Measurements from ENCODE around the gene ZNF616.

The ZNF616 gene

DNA sequence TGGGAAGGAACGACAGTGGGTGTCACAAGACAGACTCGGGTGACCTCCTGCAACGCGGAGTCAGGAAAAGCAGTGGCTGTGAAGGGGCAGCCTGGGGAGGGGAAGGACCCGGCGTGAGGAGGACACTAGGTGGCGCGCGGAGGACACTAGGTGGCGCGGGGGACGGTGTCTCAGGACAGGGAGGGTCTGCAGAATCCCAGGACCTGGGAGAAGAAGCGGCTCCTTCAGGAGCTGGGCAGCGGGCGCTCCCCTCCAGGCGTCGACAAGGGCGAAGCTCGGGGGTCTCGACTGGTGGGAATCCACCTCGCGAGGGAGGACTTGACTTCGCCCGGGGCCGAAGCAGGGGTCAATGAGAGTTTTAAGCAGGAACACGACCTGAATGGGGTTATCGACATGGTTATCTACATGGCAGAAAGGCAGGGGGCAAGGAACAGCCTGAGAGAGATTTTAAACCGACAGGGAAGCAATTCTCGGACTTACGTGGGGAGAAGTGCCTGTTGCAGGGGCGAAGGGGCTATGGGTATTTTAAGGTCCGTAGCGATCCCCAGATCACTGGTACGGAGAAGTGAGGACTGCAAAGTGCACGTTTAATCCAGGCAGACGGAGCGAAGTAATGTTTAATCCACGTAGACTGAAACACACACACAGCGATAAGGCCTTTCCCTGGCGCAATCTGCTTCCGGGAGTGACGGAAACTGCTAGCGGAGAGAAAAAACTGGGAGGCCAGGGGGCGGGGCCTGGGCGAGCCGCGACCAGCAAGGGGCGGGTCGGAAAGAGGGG, at the start of gene ZNF616:
Gene ZNF616, minus strand, starts transcription at position 687 of the 780 bp plus-strand sequence. CDS start 9,426 bp downstream, outside the sequence.
- peak within 1 kb of the TSS; percentile 92 for H3K27ac ChIP-seq
- DNase-seq (ENCODE audit: low read depth, low spot score), result peak; percentile 69

DNA sequence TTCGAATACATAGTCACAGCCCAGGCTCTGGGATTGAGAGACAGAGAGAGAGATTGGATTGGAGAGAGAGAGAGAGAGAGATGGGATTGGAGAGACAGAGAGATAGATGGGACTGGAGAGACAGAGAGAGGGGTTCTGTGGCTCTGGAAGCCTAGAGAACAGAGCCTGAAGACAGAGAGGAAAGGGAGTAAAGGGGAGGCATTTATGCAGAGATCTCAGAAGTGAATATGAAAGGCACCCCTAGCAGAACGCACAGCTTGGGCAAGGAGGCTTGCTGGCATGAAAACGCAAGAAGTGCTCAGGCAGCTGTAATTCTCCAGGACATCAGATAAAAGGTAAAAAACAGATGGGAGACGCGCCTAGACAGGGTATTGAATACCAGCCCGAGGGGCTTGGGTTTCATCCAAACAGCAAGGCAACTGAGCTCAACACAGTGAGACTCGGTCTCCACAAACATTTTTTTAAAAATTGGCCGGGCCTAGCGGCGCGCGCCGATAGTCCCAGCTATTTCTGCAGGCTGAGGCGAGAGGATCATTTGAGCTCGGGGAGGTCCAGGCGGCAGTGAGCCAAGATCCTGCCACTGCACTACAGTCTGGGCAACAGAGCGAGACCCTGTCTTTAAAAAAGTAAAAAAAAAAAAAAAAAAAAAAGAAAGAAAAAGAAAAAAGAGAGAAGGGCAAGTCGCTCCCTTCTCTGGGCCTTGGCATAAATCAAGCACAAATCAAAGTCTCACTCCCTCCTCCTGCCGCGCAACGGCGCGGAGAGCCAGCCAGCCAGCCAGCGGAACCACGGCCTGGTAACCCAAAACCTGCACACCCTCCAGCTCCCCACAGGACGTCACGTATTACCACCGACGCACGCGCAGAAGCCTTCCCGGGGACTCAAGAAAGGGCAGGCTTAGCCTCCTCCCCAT, 49.3 kb upstream of the ZNF616 start:
- no peak for DNase-seq (ENCODE audit: low read depth, low spot score)

DNA sequence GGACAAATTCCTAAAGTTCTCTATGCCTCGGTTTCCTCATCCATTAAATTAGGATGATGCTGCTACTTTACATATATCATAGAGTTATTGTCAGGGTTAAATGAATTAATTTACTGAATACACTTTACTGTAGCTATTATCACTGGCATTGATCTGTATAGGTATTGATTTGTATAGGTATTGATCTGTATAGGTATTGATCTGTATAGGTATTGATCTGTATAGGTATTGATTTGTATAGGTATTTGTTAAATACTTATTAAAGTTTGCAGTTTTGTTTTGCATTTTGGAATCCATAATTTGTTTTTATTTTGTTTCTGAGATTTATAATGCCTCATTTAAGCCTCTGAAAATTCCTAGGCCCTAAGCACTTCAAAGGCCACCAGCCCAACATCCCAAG, 47.7 kb upstream of the ZNF616 start:
- H3K27ac ChIP-seq, result no peak overlapping the region
- DNase-seq (ENCODE audit: low read depth, low spot score), result no peak

More for the DNA sequence above, 49.3 kb upstream of the ZNF616 start:
- peak overlapping the region; percentile 88 for H3K27ac ChIP-seq

DNA sequence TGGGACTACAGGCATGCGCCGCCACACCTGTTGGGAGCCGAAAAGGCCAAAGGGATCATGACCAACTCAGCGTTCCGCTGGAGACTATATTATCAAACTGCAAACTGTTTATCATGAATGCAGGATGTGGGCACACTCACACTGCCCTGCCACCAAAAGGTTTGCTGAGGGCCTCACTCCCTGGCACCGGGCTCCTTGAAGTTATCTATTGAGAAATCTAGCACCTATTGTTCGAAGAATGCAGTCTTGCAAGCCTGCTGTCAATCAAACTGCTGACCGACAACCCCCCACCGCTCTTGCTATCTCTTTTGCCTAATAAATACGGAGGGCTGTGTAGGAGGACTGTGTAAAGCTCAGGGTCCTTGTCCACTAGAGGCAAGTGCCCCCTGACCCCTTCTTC, 36.8 kb upstream of the ZNF616 start:
- DNase-seq (ENCODE audit: low read depth, low spot score), result no peak
- no peak overlapping the region for H3K27ac ChIP-seq

DNA sequence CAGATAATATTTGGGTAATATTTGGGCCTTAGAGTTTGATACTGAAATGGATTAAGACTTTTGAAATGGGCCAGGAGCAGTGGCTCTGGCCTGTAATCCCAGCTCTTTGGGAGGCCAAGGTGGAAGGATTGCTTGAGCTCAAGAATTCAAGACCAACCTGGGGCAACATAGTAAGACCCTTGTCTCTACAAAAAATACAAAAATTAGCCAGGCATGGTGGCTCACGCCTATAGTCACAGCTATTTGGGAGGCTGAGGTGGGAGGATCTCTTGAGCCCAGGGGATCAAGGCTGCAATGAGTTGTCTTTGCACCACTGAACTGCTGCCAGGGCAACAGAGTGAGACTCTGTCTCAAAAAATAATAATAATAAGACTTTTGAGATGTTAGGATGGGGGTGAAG, 32.6 kb upstream of the ZNF616 start:
- no peak overlapping the region for H3K27ac ChIP-seq
- no peak for DNase-seq (ENCODE audit: low read depth, low spot score)

DNA sequence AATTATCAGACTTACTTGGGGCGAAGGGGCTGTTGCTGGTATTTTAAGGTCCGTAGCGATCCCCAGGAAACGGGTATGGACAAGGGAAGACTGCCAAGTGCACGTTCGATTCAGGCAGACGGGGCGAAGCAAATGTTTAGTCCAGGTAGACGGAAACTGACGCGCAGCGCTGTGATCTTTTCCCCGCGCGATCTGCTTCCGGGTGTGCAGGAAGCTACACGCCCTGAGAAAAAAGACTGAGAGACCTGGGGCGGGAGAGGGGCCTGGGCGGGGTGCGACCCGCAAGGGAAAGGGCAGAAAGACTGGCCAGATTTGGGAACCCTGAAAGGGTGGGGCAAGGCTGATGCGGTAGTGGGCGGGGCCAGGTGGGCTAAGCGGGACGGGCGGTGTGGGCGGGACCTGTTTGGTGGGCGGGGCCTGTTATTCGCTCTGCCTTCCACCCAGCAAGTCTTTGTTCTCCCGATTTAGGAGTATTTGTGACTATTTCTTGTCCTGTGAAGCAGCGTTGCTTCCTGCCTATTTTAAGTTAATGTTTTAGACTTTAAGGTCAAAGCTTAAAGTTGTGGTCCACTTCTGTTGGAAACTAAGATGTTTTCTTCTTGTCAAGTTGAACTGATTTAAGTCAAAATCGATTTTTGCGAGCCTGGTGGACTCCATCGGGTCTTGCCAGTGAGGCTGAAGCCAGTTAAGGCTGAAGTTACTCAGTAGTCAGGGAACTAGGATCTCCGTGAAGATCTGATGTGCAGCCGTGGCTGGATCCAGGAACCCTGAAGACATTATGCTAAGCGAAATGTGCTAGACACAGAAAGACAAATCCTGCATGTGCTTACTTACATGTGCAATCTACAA, 31.8 kb upstream of the ZNF616 start, which contains the start of gene ZNF836:
Gene ZNF836, minus strand, starts transcription at position 301 of the 849 bp plus-strand sequence. CDS start 3,549 bp downstream, outside the sequence.
- no peak for DNase-seq (ENCODE audit: low read depth, low spot score)
- H3K27ac ChIP-seq, result peak within 1 kb of the TSS; percentile 53

DNA sequence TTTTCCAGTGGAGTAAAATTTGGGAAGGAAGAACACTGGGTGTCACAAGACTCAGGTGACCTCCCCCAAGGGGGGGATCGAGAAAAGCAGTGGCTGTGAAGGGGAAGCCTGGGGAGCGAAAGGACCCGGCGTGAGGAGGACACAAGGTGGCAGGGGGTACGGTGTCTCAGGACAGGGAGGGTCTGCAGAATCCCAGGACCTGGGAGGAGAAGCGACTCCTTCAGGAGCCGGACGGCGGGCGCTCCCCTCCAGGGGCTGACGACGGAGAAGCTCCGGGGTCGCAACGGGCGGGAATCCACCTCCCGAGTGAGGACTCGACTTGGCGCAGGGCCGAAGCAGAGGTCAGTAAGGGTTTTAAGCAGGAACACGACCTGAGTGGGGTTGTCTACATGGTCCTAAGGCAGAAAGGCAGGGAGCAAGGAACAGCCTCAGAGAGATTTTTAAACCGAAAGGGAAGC, 31.2 kb upstream of the ZNF616 start:
- H3K27ac ChIP-seq, result peak overlapping the region; percentile 53
- DNase-seq (ENCODE audit: low read depth, low spot score), result no peak

DNA sequence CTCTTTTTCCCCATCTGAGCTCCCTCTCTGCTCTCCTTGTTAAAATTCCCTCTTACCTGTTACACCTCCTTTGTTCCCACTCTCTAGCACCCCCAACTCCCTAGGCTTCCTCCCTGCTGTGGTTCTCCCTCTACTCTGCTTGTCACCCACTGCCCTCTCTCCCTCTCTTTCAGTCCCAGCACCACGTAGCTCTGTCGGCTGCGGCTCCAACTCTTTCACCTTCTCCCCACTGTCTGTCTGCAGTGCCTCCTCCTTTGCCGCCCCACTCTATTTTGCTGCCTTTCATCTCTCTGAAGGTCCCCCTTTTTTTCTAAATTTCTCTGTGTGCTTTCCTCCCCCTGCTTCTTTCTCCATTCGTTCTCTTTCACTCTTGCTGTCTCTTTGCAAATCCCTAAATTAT, 30.6 kb upstream of the ZNF616 start:
- no peak for DNase-seq (ENCODE audit: low read depth, low spot score)
- H3K27ac ChIP-seq, result peak overlapping the region; percentile 53

DNA sequence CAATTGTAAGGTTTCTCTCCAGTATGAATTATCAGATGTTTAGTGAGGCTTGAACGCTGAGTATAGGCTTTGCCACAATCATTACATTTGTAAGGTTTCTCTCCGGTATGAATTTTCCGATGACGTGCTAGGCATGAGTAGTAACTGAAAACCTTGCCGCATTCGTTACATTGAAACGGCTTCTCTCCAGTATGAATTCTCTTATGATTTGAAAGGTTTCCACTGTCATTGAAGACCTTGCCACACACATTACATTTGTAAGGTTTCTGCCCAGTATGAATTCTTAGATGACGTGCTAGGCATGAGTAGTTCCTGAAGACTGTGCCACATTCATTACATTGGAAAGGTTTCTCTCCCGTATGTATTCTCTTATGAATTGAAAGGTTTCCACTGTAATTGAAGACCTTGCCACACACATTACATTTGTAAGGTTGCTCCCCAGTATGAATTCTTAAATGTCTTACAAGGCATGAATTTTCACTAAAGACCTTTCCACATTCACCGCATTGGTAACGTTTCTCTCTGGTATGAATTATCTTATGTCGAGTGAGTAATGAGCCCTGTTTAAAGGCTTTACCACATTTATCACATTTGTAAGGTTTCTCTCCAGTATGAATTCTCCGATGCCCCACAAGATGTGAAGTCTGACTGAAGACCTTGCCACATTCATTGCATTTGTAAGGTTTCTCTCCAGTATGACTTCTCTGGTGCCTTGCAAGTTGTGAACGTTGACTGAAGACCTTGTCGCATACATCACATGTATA, 16.0 kb upstream of the ZNF616 start:
- no peak overlapping the region for H3K27ac ChIP-seq
- DNase-seq (ENCODE audit: low read depth, low spot score), result no peak

DNA sequence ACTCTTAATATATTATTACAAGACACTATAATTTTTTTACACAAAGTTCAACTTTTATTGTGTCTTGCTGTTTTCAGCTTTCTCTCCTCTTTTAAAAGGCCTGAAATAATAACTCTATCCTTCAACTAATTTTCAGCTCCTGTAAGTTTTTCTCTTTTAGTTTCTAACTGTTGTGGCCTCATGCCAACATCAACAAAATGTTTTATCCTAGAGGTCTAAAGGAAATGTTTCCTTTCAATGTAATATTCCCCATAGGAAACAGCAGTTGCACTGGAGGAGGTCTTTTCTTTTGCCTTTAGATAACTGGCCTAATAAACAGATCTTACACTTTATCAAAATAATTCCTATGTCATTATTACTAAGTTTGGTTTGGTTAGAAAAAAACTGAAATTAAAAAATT, 8.5 kb upstream of the ZNF616 start:
- DNase-seq (ENCODE audit: low read depth, low spot score), result no peak
- H3K27ac ChIP-seq, result no peak overlapping the region

DNA sequence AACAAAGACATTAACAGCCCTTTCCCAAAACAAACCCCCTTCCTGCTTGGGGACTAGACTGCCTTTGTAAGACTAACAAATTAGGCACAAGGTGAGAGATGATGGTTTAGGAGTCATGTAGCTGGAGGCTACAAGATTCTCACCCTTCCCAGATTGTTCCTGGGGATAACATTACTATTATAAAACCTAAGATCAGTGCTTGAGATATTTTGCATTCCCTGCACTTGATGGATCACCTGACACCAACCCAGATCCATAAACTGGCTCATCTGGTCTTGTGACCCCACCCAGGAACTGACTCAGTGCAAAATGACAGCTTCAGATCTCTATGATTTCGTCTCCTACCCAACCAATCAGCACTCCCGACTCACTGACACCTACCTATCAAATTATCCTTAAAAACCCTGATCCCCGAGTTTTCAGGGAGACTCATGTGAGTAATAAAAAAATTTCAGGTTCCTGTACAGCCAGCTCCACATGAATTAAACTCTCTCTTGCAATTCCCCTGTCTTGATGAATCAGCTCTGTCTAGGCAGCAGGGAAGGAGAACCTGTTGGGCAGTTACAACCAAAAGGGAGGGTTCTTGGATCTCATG, 2.4 kb upstream of the ZNF616 start:
- DNase-seq (ENCODE audit: low read depth, low spot score), result peak; percentile 96
- peak overlapping the region; percentile 80 for H3K27ac ChIP-seq

DNA sequence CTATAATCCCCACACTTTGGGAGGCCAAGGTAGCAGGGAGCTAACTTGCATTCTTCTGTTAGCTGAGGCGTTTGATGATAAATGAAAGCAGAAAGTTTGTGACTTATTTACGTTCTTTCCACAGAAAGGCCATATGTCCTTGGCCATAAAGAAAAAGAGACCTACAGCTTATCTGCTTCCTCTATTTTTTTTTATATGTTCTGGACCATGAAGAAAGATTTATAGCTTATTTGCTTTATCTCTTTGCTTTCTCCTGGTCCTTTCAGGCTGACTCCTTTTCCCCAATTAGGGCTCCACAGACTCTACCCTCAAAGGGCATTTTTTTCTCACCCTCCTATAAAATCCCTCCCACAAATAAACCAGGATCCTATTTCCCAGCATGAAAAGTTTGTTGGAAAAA, 1.5 kb upstream of the ZNF616 start:
- peak overlapping the region; percentile 80 for H3K27ac ChIP-seq
- no peak for DNase-seq (ENCODE audit: low read depth, low spot score)

DNA sequence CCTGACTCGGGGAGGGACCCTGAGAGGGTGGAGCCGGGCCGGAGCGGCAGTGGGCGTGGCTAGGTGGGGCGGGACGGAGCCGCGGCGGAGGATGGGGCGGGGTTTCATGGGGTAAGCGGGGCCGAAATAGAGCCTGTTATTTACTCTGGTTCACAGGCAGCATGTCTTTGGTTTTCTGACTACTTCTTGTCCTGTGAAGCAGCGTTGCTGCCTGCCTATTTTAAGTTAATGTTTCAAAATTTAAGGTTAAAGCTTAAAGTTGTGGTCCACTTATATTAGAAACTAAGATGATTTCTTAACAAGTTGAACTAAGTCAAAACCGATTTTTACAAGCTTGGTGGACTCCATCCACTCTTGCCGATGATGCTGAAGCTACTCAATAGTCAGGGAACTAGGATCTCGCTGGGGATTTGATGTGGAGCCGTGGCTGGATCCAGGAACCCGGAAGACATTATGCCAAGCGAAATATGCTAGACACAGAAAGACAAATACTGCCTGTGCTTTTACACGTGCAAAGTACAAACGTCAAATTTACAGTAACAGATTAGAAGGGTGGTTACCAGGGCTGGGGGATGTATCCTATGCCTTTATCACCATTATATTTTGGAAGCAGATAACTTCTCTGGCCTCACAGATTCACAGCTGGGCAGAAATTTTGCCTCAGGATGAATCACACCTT, 433 bp upstream of the ZNF616 start:
- H3K27ac ChIP-seq, result peak overlapping the region; percentile 92
- DNase-seq (ENCODE audit: low read depth, low spot score), result no peak

DNA sequence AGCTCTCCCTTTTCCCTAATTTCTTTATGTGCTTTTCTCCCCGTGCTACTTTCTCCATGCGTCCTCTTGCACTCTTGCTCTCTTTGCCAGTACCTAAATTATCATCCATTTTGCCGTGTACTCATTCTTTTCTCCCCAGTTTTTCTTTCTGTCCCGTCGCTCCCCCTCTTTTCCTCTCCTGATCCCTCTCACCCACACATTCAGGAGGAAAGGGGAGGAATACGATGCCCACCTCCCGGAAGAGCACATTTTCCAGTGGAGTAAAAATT, 821 bp downstream of the ZNF616 start:
- peak overlapping the region; percentile 92 for H3K27ac ChIP-seq

DNA sequence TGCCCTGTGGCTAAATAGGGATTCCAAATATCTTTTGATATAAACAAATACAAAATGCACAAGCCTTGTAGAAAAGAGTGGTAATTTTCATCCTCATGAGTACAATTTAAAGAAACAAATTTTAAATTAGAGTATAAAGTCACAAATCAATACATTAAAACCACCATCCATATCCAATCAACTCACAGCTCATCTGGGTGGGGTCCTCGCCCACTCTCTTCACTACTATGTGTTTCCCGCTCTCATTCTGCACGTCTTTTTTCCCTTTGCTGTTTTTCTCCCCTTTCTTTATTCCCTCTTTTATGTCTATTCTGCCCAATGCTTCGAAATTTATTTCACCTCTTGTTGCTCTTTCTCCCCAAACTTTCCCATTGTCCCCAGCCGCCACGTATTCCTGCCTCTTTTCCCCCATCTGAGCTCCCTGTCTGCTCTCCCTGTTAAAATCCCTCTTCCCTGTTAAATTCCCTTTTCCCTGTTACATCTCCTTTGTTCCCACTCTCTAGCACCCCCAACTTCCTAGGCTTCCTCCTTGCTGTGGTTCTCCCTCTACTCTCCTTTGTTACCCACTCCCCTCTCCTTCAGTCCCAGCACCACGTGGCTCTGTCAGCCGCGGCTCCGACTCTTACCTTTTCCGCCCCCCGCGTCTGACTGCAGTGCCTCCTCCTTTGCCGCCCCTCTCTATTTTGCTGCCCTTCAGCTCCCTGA, 1.3 kb downstream of the ZNF616 start:
- H3K27ac ChIP-seq, result peak overlapping the region; percentile 92
- no peak for DNase-seq (ENCODE audit: low read depth, low spot score)

More for the DNA sequence above, 821 bp downstream of the ZNF616 start:
- DNase-seq (ENCODE audit: low read depth, low spot score), result no peak

DNA sequence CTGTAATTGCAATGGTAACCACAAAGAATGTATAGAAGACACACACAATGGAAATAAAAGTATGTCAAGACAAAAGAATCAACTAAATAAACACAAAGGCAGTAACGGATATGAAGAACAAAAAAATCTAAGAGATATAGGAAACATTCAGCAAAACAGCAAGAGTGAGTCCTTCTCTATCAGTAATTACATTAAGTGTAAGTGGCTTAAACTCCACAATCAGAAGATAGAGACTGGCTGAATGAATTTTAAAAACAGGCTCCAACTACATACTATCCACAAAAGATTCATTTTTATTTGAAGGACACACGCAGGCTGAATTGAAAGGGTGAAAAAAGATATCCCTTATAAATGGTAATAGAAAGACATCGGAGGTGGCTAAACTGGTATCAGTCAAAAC, 19.5 kb downstream of the ZNF616 start:
- no peak for DNase-seq (ENCODE audit: low read depth, low spot score)
- no peak overlapping the region for H3K27ac ChIP-seq

DNA sequence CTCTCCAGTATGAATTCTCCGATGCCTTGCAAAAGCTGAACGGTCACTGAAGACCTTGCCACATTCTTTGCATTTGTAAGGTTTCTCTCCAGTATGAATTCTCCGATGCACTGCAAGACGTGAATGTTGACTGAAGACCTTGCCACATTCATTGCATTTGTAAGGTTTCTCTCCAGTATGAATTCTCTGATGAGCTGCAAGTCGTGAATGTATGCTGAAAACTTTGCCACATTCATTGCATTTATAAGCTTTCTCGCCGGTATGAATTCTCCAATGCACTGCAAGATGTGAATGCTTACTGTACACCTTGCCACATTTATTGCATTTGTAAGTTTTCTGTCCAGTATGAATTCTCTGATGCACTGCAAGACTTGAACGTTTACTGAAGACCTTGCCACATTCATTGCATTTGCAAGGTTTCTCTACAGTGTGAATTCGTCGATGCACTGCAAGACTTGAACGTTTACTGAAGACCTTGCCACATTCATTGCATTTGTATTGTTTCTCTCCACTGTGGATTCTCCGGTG, 24.1 kb downstream of the ZNF616 start:
- DNase-seq (ENCODE audit: low read depth, low spot score), result no peak
- no peak overlapping the region for H3K27ac ChIP-seq

DNA sequence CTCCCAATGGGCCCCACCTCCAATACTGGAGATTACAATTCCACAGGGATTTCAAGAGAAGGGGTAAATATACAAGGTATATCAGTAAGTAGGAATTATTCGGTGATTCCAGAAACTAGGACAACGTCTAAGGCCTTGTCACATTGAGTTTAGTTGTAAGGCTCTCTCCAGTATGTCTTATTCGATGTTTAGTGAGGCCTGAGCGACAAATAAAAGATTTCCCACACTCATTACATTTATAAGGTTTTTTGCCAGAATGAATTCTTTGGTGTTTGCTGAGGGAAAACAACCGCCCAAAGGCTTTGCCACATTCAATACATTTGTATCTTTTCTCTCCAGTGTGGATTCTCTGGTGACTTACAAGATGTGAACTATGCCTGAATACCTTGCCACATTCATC, 25.0 kb downstream of the ZNF616 start:
- no peak overlapping the region for H3K27ac ChIP-seq
- DNase-seq (ENCODE audit: low read depth, low spot score), result no peak

Data from epithelial cell of prostate (primary cell).